Vagina (tissue), 2 donors: ENCODE measurements around the gene SLC24A3. TPM values are rescaled to one million over a fixed set of nuclear protein-coding genes. Genes with fewer than 3 reads are reported as not detected.

ENCODE experiments used
- DNase-seq, 2 donors: peaks; one replicate each; pipeline ENCODE4 v3.0.0-alpha.2; 2017; ENCODE audit errors: extremely low spot score in 2 of 2
- H3K27ac ChIP-seq: fragments of 200-600 bp; sonication (generic); one replicate; pipeline ENCODE4 v1.5.1; 2019
- H3K27me3 ChIP-seq: fragments of 200-600 bp; sonication (generic); one replicate; pipeline ENCODE4 v1.5.1; 2019
- H3K36me3 ChIP-seq, 2 donors: fragments of 200-600 bp; sonication (generic); one replicate each; pipeline ENCODE4 v1.5.1; 2017 to 2019
- H3K4me1 ChIP-seq: fragments of 200-600 bp; sonication (generic); one replicate; pipeline ENCODE4 v1.5.1; 2019
- H3K4me3 ChIP-seq, 2 donors: fragments of 200-600 bp; sonication (generic); 1 replicate in 1 of 2; 2 replicates in 1 of 2; pipeline ENCODE4 v1.5.1; 2016 to 2019
- H3K9me3 ChIP-seq: fragments of 200-600 bp; sonication (generic); one replicate; pipeline ENCODE4 v1.5.1; 2019
- POLR2A ChIP-seq, 2 donors: fragments of 450-650 bp; IDR thresholded peaks; one replicate each; pipeline ENCODE4 v1.6.1; 2017; ENCODE audit warnings: antibody characterized with exemption in 2 of 2, mild to moderate bottlenecking in 2 of 2, moderate library complexity in 2 of 2
- POLR2AphosphoS5 ChIP-seq, 2 donors: sonication (generic); formaldehyde crosslinking; IDR thresholded peaks; one replicate each; pipeline ENCODE4 v1.9.0; 2017; ENCODE audit warnings: antibody characterized with exemption in 2 of 2, mild to moderate bottlenecking in 2 of 2, low read depth in 1 of 2; ENCODE audit not compliant: insufficient read depth in 1 of 2
- intact Hi-C: fragments of 100-400 bp; cut with DNase I; formaldehyde crosslinking; loops from one replicate; pipeline ENCODE4 v1.15.1; 2023
- total RNA-seq: library from RNA; depleted of rRNA; stranded (reverse); fragments of >200 nt; gene quantifications from one replicate; pipeline ENCODE4 v1.2.3, GENCODE V29; 2016
- TF ChIP-seq, protein P1 (sequence below), 3 experiments: fragments of 450-650 bp in 2 of 3; fragments of 200-600 bp in 1 of 3; sonication (generic) in 1 of 3; IDR thresholded peaks; one replicate each; pipeline ENCODE4 v1.5.1; 2017 to 2019; ENCODE audit warnings: antibody characterized with exemption in 3 of 3, mild to moderate bottlenecking in 2 of 3, moderate library complexity in 2 of 3

SLC24A3 gene
- total RNA-seq, 1 donor from 2014 or later, result 12.3 TPM

DNA sequence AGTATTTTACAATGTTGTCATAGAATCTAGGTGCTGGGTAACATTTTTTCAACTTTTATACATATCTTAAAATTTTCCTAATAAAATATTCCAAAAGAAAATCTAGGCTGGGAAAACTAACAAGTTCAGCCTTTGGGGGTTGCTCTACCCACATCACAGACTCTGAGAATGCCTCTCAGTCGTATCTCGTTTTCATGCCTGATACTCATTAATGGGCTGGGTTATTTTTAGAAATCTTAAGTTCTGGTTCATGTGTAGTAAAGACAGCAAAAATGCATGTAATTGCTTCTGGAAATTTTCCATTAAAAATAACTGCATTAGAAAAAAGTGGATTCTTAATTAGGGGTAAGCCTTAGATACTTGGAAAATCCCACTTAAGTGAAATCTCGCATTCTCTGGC lies 149.3 kb downstream of the SLC24A3 start:
- H3K27ac ChIP-seq, result no peak overlapping the region
- intact Hi-C loops, result no loop called here
- TF ChIP-seq POLR2AphosphoS5 (IDR thresholded peaks at IDR 0.05; ENCODE audit: insufficient read depth in 1 of 2, low read depth in 1 of 2), result no peak
- TF ChIP-seq POLR2A (IDR thresholded peaks at IDR 0.05), result no peak
- TF ChIP-seq, protein P1, sequence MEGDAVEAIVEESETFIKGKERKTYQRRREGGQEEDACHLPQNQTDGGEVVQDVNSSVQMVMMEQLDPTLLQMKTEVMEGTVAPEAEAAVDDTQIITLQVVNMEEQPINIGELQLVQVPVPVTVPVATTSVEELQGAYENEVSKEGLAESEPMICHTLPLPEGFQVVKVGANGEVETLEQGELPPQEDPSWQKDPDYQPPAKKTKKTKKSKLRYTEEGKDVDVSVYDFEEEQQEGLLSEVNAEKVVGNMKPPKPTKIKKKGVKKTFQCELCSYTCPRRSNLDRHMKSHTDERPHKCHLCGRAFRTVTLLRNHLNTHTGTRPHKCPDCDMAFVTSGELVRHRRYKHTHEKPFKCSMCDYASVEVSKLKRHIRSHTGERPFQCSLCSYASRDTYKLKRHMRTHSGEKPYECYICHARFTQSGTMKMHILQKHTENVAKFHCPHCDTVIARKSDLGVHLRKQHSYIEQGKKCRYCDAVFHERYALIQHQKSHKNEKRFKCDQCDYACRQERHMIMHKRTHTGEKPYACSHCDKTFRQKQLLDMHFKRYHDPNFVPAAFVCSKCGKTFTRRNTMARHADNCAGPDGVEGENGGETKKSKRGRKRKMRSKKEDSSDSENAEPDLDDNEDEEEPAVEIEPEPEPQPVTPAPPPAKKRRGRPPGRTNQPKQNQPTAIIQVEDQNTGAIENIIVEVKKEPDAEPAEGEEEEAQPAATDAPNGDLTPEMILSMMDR (IDR thresholded peaks at IDR 0.05), result no peak

DNA sequence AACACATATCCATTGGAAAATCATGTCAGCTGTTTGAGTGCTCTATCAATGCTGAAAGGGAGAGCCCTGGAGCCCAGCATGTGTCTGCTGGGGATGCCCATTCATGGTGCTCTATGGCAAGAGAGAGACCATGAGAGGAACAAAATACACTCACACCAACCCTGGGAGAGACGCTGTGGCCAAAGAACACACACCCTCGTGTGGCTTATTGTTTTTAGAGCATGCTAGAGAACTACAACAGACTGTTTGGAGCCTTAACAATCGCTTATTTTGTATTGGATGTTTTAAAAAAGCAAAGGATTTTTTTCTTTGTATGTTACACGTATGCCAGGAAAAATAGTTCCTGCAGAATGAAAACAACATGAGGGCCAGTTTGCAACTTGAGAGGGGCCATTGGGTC lies 151.0 kb downstream of the SLC24A3 start:
- no peaks in the 10 kb centered on the region for H3K36me3 ChIP-seq
- H3K4me3 ChIP-seq, result no peak overlapping the region
- no peaks in the 10 kb centered on the region for H3K4me1 ChIP-seq
- no peak for DNase-seq
- intact Hi-C loops, result no loop called here
- no peaks in the 10 kb centered on the region for H3K27me3 ChIP-seq
- TF ChIP-seq, protein P1 (IDR thresholded peaks at IDR 0.05), result no peak
- TF ChIP-seq POLR2A (IDR thresholded peaks at IDR 0.05), result no peak
- TF ChIP-seq POLR2AphosphoS5 (IDR thresholded peaks at IDR 0.05; ENCODE audit: insufficient read depth in 1 of 2, low read depth in 1 of 2), result no peak
- no peaks in the 10 kb centered on the region for H3K9me3 ChIP-seq
- H3K27ac ChIP-seq, result no peak overlapping the region

More for the DNA sequence above, 149.3 kb downstream of the SLC24A3 start:
- DNase-seq, result no peak
- Histone ChIP-seq H3K4me1 (no peaks in the 10 kb centered on the region), H3K36me3 (no peaks in the 10 kb centered on the region), H3K4me3 (no peak overlapping the region), H3K9me3 (no peaks in the 10 kb centered on the region), H3K27me3 (no peaks in the 10 kb centered on the region)

DNA sequence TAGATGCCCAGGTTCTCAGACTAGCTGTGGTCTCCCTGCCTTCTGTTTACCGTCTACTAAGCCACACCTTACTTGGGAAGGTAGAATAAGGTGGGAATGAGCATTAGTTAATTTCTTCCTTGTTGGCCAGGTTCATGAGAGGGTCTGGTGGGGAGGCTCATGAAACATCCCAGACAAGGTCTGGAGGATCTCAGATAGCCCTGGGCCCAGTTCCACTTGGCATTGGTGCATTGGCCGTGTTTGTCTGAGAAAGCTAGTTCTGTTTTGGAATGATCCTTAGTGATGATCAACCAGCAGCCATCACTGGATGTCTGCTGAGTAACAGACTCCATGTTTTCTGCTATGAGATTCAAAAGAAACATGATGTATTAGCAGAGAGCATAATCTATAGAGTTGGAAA lies 155.1 kb downstream of the SLC24A3 start:
- peak in 1 of 2 donors; percentile 37 for DNase-seq
- no peak overlapping the region for H3K27ac ChIP-seq
- no peak overlapping the region for H3K4me3 ChIP-seq
- no peaks in the 10 kb centered on the region for H3K36me3 ChIP-seq
- intact Hi-C loops, result no loop called here
- TF ChIP-seq, protein P1 (IDR thresholded peaks at IDR 0.05), result no peak
- TF ChIP-seq POLR2A (IDR thresholded peaks at IDR 0.05) (no peak), POLR2AphosphoS5 (IDR thresholded peaks at IDR 0.05; ENCODE audit: insufficient read depth in 1 of 2, low read depth in 1 of 2) (no peak)
- H3K9me3 ChIP-seq, result no peaks in the 10 kb centered on the region
- H3K4me1 ChIP-seq, result no peaks in the 10 kb centered on the region
- H3K27me3 ChIP-seq, result no peaks in the 10 kb centered on the region

DNA sequence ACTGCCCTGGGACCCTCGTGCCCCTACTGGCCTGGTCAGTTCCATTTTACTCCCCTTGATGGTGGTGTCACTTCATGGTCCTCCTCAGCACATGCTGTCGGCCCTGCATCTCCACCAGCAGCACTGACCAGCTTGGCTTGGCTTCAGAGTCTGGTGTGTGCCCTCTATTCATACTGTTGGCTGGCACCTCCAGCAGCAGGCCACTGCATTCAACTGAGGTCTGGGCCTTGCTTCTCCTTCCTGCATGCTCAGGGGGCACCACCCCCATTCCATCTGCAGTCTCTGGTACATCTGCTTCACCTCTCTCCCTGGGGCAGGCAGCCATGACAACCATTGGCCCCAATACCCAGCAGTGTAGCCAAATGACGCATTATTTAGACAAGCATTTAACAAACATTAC lies 155.9 kb downstream of the SLC24A3 start:
- H3K27ac ChIP-seq, result no peak overlapping the region
- DNase-seq, result peak in 1 of 2 donors; percentile 72
- intact Hi-C loops, result no loop called here

More for the DNA sequence above, 155.9 kb downstream of the SLC24A3 start:
- Histone ChIP-seq H3K4me3 (no peak overlapping the region), H3K9me3 (no peaks in the 10 kb centered on the region), H3K36me3 (no peaks in the 10 kb centered on the region), H3K4me1 (no peaks in the 10 kb centered on the region), H3K27me3 (no peaks in the 10 kb centered on the region)
- TF ChIP-seq POLR2A (IDR thresholded peaks at IDR 0.05) (no peak), POLR2AphosphoS5 (IDR thresholded peaks at IDR 0.05; ENCODE audit: insufficient read depth in 1 of 2, low read depth in 1 of 2) (no peak)
- TF ChIP-seq, protein P1 (IDR thresholded peaks at IDR 0.05), result no peak
